Mesenchymal stem cell (in vitro differentiated cells and primary cell): ENCODE data around the gene DPPA4. TPM values are rescaled to one million over a fixed set of nuclear protein-coding genes. Genes with fewer than 3 reads are reported as not detected.

Experiments used
- DNase-seq: peaks from one replicate; pipeline ENCODE4 v3.0.0-alpha.2; 2013
- H2AFZ ChIP-seq: one replicate; pipeline ENCODE4 v1.6.1; 2013; ENCODE audit warnings: low read depth, mild to moderate bottlenecking, control low read depth, inconsistent platforms, low read length, moderate library complexity
- H2AK5ac ChIP-seq: 2 replicates; pipeline ENCODE4 v1.6.1; 2013; ENCODE audit warnings: low read length, moderate library complexity, mild to moderate bottlenecking, inconsistent platforms; ENCODE audit not compliant: severe bottlenecking
- H2BK120ac ChIP-seq: one replicate; pipeline ENCODE4 v1.6.1; 2013; ENCODE audit warnings: low read depth, mild to moderate bottlenecking, inconsistent platforms, low read length, moderate library complexity
- H2BK12ac ChIP-seq, 2 experiments: one replicate each; pipeline ENCODE4 v1.6.1; 2013; ENCODE audit warnings: inconsistent platforms in 2 of 2, low read length in 2 of 2, mild to moderate bottlenecking in 2 of 2, moderate library complexity in 2 of 2, control low read depth in 1 of 2
- H2BK15ac ChIP-seq: one replicate; pipeline ENCODE4 v1.6.1; 2013; ENCODE audit warnings: mild to moderate bottlenecking, low read depth, inconsistent platforms; ENCODE audit not compliant: poor library complexity, severe bottlenecking
- H2BK5ac ChIP-seq: 2 replicates; pipeline ENCODE4 v1.6.1; 2013; ENCODE audit warnings: low read depth, mild to moderate bottlenecking, low read length, control low read depth, inconsistent platforms; ENCODE audit not compliant: poor library complexity, severe bottlenecking
- H3K14ac ChIP-seq, 2 experiments: one replicate each; pipeline ENCODE4 v1.6.1; 2013; ENCODE audit warnings: inconsistent platforms in 2 of 2, low read length in 2 of 2, control low read depth in 1 of 2, mild to moderate bottlenecking in 1 of 2, moderate library complexity in 1 of 2
- H3K18ac ChIP-seq, 2 experiments: one replicate each; pipeline ENCODE4 v1.6.1; 2013; ENCODE audit warnings: inconsistent platforms in 2 of 2, low read length in 2 of 2, control low read depth in 1 of 2, low read depth in 1 of 2, mild to moderate bottlenecking in 1 of 2
- H3K23ac ChIP-seq, 2 experiments: one replicate each; pipeline ENCODE4 v1.6.1; 2013; ENCODE audit warnings: inconsistent platforms in 2 of 2, low read length in 2 of 2, mild to moderate bottlenecking in 2 of 2, moderate library complexity in 2 of 2, control low read depth in 1 of 2
- H3K27ac ChIP-seq: 2 replicates; pipeline ENCODE4 v1.5.1; 2013; ENCODE audit warnings: mild to moderate bottlenecking, moderate library complexity, low read length, control low read depth, inconsistent platforms; ENCODE audit not compliant: poor library complexity, severe bottlenecking
- H3K27me3 ChIP-seq, 2 experiments: 2 replicates each; pipeline versions ENCODE4 v1.6.1 to v1.7.0; 2013; ENCODE audit warnings: low read length in 2 of 2, mild to moderate bottlenecking in 2 of 2, moderate library complexity in 2 of 2, control low read depth in 1 of 2, inconsistent platforms in 1 of 2; ENCODE audit not compliant: control insufficient read depth in 1 of 2, insufficient read depth in 1 of 2
- H3K36me3 ChIP-seq, 2 experiments: 2 replicates each; pipeline versions ENCODE4 v1.6.1 to v1.7.0; 2013; ENCODE audit warnings: low read length in 2 of 2, control low read depth in 1 of 2, inconsistent platforms in 1 of 2, low read depth in 1 of 2, mild to moderate bottlenecking in 1 of 2; ENCODE audit not compliant: insufficient read depth in 2 of 2, control insufficient read depth in 1 of 2
- H3K4ac ChIP-seq, 2 experiments: one replicate each; pipeline ENCODE4 v1.6.1; 2013; ENCODE audit warnings: inconsistent platforms in 2 of 2, low read length in 2 of 2, mild to moderate bottlenecking in 2 of 2, moderate library complexity in 2 of 2, control low read depth in 1 of 2, low read depth in 1 of 2
- H3K4me1 ChIP-seq: 2 replicates; pipeline ENCODE4 v1.6.1; 2013; ENCODE audit warnings: low read depth, low read length, control low read depth; ENCODE audit not compliant: control insufficient read depth, insufficient read depth
- H3K4me2 ChIP-seq: 2 replicates; pipeline ENCODE4 v1.6.1; 2013; ENCODE audit warnings: low read length, mild to moderate bottlenecking, inconsistent platforms; ENCODE audit not compliant: poor library complexity, severe bottlenecking
- H3K4me3 ChIP-seq, 2 experiments: 2 replicates each; pipeline versions ENCODE4 v1.5.1 to v1.7.0; 2013; ENCODE audit warnings: low read length in 2 of 2, mild to moderate bottlenecking in 2 of 2, control low read depth in 1 of 2, low read depth in 1 of 2; ENCODE audit not compliant: insufficient read depth in 1 of 2
- H3K79me1 ChIP-seq: replicated peaks from 2 replicates; pipeline ENCODE4 v1.6.1; 2013; ENCODE audit warnings: mild to moderate bottlenecking, control low read depth, low read length, inconsistent platforms; ENCODE audit not compliant: poor library complexity, severe bottlenecking
- H3K9ac ChIP-seq: 2 replicates; pipeline ENCODE4 v1.7.0; 2013; ENCODE audit warnings: mild to moderate bottlenecking, low read length, moderate library complexity
- H3K9me3 ChIP-seq: 2 replicates; pipeline ENCODE4 v1.7.0; 2013; ENCODE audit warnings: mild to moderate bottlenecking, low read length; ENCODE audit not compliant: control insufficient read depth
- H4K8ac ChIP-seq: one replicate; pipeline ENCODE4 v1.6.1; 2013; ENCODE audit warnings: inconsistent platforms, mild to moderate bottlenecking, low read length, moderate library complexity
- H4K91ac ChIP-seq: one replicate; pipeline ENCODE4 v1.6.1; 2013; ENCODE audit warnings: mild to moderate bottlenecking, low read length, inconsistent platforms
- WGBS: methylation state at CpG from one replicate; pipeline ENCODE4 v1.1.7; 2013; ENCODE audit warnings: mixed read lengths; 5-methylcytosine and 5-hydroxymethylcytosine counted together
- small RNA-seq: library from polyadenylated mRNA; stranded (forward); fragments of <200 nt; extraction: miRNeasy Mini kit (QIAGEN cat#:217004); gene quantifications from one replicate; pipeline ENCODE3, GENCODE V24; 2013; ENCODE audit warnings: low read depth

Gene DPPA4

GRCh38 chr3:109284071-109284470 lies 53.3 kb downstream of the DPPA4 start:
- Histone ChIP-seq H3K36me3 (no peaks in the 10 kb centered on the region), H3K4ac (no peak overlapping the region), H2BK120ac (no peak overlapping the region), H3K4me1 (no peaks in the 10 kb centered on the region), H3K14ac (no peak overlapping the region), H4K91ac (no peak overlapping the region), H3K79me1 (no peaks in the 10 kb centered on the region), H2AFZ (no peak overlapping the region), H3K9ac (no peak overlapping the region), H3K27me3 (no peaks in the 10 kb centered on the region), H3K4me2 (no peak overlapping the region), H2BK12ac (no peak overlapping the region), H2BK15ac (no peak overlapping the region), H3K4me3 (no peak overlapping the region), H3K27ac (no peak overlapping the region), H3K23ac (no peak overlapping the region), H3K9me3 (no peaks in the 10 kb centered on the region), H3K18ac (no peak overlapping the region), H2AK5ac (no peak overlapping the region), H2BK5ac (no peak overlapping the region), H4K8ac (no peak overlapping the region)
- DNase-seq, result no peak

GRCh38 chr3:109278546-109278945 lies 58.8 kb downstream of the DPPA4 start:
- H3K27ac ChIP-seq, result no peak overlapping the region
- H3K4me2 ChIP-seq, result no peak overlapping the region
- H2BK5ac ChIP-seq, result no peak overlapping the region
- no peak overlapping the region for H3K14ac ChIP-seq
- no peaks in the 10 kb centered on the region for H3K9me3 ChIP-seq
- H3K36me3 ChIP-seq, result no peaks in the 10 kb centered on the region
- no peak for DNase-seq
- H4K8ac ChIP-seq, result no peak overlapping the region
- H2BK15ac ChIP-seq, result no peak overlapping the region
- H4K91ac ChIP-seq, result no peak overlapping the region
- H3K4me1 ChIP-seq, result no peaks in the 10 kb centered on the region
- no peak overlapping the region for H3K18ac ChIP-seq
- H3K4me3 ChIP-seq, result no peak overlapping the region
- H2BK120ac ChIP-seq, result no peak overlapping the region
- no peak overlapping the region for H2BK12ac ChIP-seq
- H3K27me3 ChIP-seq, result no peaks in the 10 kb centered on the region
- no peak overlapping the region for H3K23ac ChIP-seq
- 90% methylated on average over 1 of the region's 1 CpG for WGBS
- no peak overlapping the region for H3K9ac ChIP-seq
- H3K4ac ChIP-seq, result no peak overlapping the region
- H2AK5ac ChIP-seq, result no peak overlapping the region
- no peaks in the 10 kb centered on the region for H3K79me1 ChIP-seq
- H2AFZ ChIP-seq, result no peak overlapping the region

- no peak for DNase-seq
These were observed 59.2 kb downstream of the DPPA4 start for GRCh38 chr3:109278141-109278540.

More at GRCh38 chr3:109278141-109278540, 59.2 kb downstream of the DPPA4 start:
- Histone ChIP-seq H3K18ac (no peak overlapping the region), H2BK120ac (no peak overlapping the region), H3K14ac (no peak overlapping the region), H3K27me3 (no peaks in the 10 kb centered on the region), H3K23ac (no peak overlapping the region), H3K4me1 (no peaks in the 10 kb centered on the region), H4K8ac (no peak overlapping the region), H3K4ac (no peak overlapping the region), H3K36me3 (no peaks in the 10 kb centered on the region), H3K9ac (no peak overlapping the region), H3K79me1 (no peaks in the 10 kb centered on the region), H3K4me2 (no peak overlapping the region), H3K9me3 (no peaks in the 10 kb centered on the region), H4K91ac (no peak overlapping the region), H2BK5ac (no peak overlapping the region), H3K27ac (no peak overlapping the region), H2AK5ac (no peak overlapping the region), H2BK12ac (no peak overlapping the region), H3K4me3 (no peak overlapping the region), H2BK15ac (no peak overlapping the region), H2AFZ (no peak overlapping the region)
- WGBS, result 81% methylated on average over 2 of the region's 3 CpGs

Small RNAs within 50 kb of the gene (small RNA-seq; reads per million reads assigned to genes)
- gene AC124945.1 (not detected), gene RF00017 (not detected)
